GM19193 (cell line): ENCODE results near the gene PRSS23.

Experiments
- POLR2A ChIP-seq: IDR thresholded peaks from 4 replicates; pipeline ENCODE4 v1.6.1; 2011; ENCODE audit not compliant: insufficient read depth, insufficient read length; ENCODE audit errors: extremely low read depth

The PRSS23 gene

GRCh38 chr11:86800076-86800959 is at the start of gene PRSS23:
Gene PRSS23, plus strand, starts transcription at chr11:86800542. Its CDS starts 7,102 bp downstream, at chr11:86807644.
- TF ChIP-seq POLR2A = no peak

DNA sequence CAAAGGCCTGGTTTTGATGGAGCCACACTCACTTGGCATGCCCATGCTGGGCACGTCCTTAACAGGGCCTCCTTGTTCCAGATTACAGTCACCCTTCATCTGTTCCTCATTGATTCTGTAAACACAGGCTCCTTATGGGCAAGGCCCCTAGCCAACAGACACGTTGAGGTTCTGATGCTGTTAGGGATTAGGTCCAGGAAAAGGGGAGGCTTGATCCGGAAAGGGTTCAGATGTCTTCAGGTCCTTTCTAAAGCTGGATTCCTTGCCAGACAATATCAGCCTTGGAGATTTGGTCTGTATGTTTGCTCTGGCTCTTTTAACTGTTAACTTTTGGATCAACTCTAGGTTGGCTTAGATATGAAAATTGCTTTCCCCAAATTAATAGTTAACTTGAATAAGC is 46.9 kb upstream of the PRSS23 start:
- TF ChIP-seq POLR2A = no peak

- no peak for TF ChIP-seq POLR2A
These were observed 45.2 kb upstream of the PRSS23 start for GRCh38 chr11:86755146-86755545.

GRCh38 chr11:86758171-86758570 is 42.2 kb upstream of the PRSS23 start:
- no peak for TF ChIP-seq POLR2A

DNA sequence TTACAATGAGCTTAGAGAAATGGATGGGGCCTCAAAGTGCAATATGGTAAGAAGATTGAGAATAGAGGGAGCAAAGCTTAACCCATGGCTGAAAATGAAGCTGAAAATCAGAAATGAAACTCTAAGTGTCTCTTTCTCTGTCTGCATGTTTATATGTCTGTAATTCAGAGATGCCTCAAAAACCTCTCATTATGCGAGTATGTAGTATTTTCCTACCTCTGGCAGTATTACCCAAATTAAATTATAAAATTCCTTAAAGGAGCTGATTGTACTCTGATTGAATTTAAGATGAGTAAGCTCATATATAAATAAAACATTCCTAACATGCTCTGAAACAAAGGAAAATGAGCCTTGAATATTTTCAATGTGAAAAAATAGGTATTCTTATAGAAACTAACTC is 39.8 kb upstream of the PRSS23 start:
- TF ChIP-seq POLR2A = no peak

DNA sequence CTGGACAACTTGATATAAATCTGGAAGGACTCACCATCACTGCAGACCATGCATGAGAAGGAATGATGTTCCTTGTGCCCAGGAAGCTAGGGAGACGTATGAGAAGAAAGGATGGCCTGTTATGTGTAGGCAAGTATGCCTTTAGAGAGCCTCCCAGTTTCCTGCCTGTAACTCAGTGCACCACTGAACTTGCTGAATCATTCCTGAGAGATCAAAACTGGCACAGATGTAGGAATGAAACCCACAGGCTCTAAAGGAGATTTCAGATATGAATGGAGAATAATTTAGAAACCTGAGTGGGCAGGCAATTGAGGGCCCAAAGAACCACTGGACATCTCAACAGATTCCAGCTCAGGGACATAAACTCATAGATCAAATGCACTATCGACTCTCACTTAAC is 38.4 kb upstream of the PRSS23 start:
- TF ChIP-seq POLR2A = no peak

GRCh38 chr11:86765203-86765602 is 35.1 kb upstream of the PRSS23 start:
- no peak for TF ChIP-seq POLR2A

- no peak for TF ChIP-seq POLR2A
These were observed 34.5 kb upstream of the PRSS23 start for GRCh38 chr11:86765878-86766277.

DNA sequence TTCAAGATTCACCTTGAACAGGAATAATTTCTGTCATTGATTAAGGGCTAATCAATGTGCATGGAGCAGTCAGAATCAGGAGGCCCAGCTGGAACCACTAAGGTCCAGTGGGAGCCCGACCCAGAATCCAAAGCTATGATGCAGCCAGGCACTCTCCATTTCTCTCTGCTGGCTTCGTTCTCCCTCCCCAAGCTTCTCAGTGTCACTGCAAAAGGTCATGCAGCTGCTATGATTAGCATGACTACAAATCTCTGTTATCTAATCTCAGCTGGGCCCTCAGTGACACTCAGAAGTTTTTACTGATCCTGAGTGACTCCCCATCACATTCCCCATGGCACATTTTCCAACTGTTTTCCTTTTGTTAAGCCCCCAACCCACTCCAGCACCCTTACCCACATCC is 31.1 kb upstream of the PRSS23 start:
- TF ChIP-seq POLR2A = no peak

DNA sequence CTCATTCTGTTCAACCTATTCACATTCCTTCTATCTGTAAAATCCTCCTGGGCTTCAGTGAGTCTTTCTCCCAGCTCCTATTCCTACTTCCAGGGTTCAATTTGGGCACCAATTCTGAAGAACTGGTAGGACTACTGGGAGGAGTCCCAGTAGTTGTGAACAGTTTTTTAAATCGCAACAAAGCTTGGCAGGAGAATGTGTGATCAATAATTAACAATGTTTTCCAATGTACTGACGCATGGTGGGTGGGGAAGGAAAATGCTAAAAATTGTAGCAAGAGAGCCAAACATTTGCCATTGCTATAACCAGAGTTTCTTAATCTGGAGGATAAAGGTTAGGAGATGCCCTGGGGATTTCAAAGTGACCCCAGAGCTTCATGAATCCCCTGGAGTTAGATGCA is 27.3 kb upstream of the PRSS23 start:
- TF ChIP-seq POLR2A = no peak

- TF ChIP-seq POLR2A = no peak
These were observed 26.7 kb upstream of the PRSS23 start for GRCh38 chr11:86773513-86774252.

- TF ChIP-seq POLR2A = no peak
These were observed 25.9 kb upstream of the PRSS23 start for GRCh38 chr11:86774417-86774816.

GRCh38 chr11:86775361-86775760 is 25.0 kb upstream of the PRSS23 start:
- TF ChIP-seq POLR2A = no peak

- TF ChIP-seq POLR2A = no peak
These were observed 18.8 kb upstream of the PRSS23 start for GRCh38 chr11:86781546-86781945.

- no peak for TF ChIP-seq POLR2A
These were observed 17.6 kb upstream of the PRSS23 start for GRCh38 chr11:86782742-86783141.

GRCh38 chr11:86783661-86784060 is 16.7 kb upstream of the PRSS23 start:
- TF ChIP-seq POLR2A = no peak
